Stimulated activated CD4-positive, alpha-beta T cell treated with anti-CD3 and anti-CD28 coated beads, Interleukin-1b, Interleukin-23, amount 100 ng/mL, for 4 hours (primary cell): ENCODE data around the gene SLC15A4.
"Not testable (repeated sequence)": the region's sequence is repeated elsewhere in the genome, so short reads cannot be mapped to it uniquely, and the experiment has no call there.

ENCODE experiments used
- DNase-seq, 2 donors: peaks; one replicate each; pipeline ENCODE4 v3.0.0-alpha.2; 2020; ENCODE audit warnings: low read depth in 2 of 2

Gene SLC15A4

DNA sequence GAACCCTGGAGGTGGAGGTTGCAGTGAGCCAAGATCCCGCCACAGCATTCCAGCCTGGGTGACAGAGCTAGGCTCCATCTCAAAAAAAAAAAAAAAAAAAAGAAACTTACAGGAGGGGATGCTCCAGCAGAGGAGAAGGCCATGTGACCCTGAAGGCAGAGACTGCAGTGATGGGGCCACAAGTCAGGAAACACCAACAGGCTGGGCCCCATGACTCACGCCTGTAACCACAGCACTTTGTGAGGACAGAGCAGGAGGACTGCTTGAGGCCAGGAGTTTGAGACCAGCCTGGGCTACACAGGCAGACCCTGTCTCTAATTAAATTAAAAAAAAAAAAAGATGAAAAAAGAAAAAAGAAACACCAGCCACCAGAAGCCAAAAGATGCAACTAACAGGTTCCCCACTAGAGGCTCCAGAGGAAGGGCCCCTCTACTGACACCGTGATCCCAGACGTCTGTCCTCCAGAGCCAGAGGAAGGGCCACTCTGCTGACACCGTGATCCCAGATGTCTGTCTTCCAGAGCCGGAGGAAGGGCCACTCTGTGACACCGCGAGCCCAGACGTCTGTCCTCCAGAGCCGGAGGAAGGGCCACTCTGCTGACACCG, 20.4 kb upstream of the SLC15A4 start:
- no peak for DNase-seq

DNA sequence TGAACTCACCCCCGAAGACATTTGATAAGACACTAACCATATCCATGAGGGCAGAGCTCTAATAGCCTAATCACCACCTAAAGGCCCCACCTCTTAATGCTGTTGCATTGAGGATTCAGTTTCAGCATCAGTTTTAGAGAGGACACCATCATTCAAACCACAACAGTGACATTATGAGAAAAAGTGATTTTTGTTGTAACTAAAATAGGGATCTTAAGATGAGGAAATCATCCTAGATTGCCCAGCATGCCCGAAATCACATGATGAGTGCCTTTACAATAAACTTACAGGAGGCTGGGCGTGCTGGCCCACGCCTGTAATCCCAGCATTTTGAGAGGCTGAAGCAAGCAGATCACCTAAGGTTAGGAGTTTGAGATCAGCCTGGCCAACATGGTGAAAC, 19.8 kb upstream of the SLC15A4 start:
- DNase-seq, result no peak

DNA sequence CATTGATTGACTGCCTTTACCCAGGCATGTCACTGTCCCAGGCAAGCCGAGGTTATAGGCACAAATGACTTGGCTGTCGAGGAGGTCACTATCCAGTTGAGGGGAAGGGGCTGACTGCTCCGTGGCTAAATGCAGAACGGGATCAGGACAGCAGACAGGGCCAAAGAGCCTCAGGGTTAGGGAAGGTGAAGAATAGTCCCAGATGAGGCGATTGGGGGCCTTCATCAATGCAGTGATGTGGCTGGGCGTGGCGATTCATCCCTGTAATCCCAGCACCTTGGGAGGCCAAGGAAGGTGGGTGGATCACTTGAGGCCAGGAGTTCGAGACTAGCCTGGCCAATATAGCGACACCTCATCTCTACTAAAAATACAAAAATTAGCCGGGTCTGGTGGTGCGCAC, 18.8 kb upstream of the SLC15A4 start:
- no peak for DNase-seq

DNA sequence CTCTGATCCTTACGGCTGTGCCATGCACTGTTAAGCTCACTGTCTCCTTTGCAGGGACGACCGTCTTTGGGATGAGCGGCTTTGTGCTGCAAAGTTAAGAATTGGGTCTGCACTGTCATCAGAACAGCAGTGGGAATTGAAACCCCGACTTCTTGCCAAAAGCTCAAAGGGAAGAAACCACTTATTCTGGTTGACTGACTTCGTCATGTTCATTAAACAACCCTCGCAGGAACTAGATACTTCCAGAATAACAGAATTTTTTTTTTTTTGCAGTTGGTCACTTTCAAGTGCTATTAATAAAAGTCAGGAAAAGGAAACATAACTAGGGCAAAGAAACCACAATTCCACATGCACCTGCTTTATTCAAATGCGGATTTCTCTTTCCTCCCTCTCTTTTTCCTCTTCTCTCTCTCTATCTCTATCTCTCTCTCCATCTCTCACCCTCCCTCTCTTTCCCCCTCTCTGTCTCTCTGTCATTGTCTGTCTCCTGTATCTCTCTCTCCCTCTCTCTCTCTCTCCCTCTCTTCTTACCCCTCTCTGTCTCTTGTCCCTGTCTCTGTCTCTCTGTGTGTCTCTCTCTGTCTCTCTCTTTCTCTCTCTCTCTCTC, 17.2 kb upstream of the SLC15A4 start:
- no peak for DNase-seq

DNA sequence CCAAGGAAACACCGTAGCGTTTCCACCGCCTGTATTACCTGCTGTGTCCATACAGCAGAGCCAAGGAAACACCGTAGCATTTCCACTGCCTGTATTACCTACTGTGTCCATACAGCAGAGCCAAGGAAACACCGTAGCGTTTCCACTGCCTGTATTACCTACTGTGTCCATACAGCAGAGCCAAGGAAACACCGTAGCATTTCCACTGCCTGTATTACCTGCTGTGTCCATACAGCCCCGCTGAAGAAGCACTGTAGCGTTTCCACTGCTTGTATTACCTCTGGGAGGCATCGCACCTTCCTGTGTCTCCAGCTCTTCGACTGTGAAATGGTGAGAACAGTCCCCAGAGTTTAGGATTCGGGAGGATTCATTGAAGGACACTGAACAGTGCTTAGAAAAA, 16.1 kb upstream of the SLC15A4 start:
- DNase-seq, result not testable (repeated sequence)

DNA sequence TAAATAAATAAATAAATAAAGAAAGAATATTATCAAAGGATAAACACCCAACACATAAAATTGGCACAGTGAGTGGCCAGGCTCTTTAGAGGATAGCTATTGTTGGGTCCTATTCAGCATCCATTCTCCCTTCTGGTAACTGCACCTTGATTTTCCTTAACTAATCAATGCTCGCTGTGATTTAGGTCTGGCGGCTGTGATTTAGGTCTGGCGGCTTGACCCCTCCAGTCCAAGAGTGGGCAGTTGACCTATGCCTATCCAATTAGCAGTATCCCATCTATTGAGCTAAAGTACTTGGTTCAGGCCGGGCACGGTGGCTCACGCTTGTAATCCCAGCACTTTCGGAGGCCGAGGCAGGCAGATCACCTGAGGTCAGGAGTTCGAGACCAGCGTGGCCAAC, 9.7 kb upstream of the SLC15A4 start:
- no peak for DNase-seq

DNA sequence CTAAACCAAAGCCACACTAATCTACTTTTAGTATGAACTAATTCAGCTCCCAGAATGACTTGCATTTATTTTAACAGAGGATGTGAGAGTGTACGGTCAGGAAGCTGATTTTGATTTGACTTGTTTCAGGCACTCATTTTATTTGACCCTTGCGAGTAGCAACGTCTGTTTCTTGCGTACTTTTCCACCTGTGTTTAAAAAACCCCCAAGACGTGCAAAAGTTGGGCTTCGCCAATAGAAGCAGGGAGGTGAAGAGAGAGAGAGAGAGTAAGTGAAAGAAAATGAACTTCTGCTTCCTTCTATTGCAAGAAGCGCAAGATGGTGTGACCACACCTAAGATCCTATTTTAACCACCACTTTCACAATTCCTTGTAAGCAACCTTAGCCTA, 6.7 kb upstream of the SLC15A4 start:
- DNase-seq, result no peak

DNA sequence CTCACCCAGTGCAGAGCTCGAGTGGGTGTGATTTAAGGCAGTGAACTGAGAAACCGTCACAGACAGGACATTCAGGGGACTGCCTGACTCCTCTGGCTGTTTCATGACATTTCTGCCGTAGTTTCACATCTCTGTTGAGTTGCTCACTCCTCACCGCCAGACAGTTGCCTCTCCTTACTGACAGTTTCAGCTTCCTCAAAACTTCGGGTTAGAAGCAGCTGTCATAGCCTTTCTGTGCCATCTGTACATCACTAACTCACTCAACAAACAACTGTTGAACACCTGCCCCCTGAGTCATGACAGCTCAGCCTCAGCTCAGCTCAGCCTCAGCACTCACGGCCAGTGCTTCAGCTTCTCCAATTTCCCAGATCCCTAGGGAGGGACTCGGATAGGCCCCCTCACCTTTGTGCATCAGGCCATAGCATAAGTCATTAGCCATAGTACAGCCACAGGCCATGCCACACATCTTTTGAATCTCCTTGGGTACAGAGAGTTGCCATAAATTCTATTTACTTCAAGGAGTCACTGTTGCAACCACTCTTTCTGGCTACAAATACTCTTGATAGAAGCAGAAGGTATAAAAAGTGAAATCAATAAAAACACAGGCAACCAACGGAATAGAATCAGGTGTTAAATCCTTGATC, 6.2 kb upstream of the SLC15A4 start:
- DNase-seq, result no peak

DNA sequence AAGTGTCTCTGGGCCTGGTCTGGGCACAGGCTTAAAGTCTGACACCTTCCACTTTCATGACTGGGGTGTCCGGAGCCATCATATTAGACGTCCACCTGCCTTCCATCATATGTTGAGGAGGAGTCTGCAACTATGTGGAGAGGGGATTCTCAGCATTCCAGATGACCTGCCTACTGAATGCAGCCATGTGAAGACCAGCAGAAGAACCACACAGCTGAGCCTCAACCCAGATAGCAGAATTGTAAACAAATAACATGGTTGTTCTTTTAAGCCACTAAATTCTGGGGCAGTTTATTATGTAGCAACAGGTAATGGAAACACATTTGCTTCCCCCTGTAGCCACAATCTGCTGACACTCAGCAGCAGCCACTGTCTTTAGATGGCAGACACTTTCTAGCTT, 4.0 kb upstream of the SLC15A4 start:
- DNase-seq, result no peak

DNA sequence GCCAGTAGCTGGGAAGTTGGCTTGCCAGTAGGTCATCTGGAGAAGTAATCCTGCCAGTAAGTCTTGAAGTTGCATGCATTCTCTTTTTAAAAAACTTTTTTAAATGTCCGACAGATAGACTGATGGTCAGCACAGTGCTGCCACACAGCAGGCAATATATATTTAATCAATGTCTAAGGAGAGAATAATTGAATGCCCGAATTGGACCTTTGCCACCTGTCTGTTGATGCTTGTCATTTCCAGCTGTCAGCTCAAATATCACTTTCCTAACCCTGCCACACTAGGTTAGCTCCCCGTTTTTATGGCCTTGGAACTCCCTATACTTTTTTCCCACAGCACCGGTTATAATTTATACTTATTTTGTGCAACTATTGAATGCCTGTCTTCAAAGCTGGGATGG, 2.1 kb upstream of the SLC15A4 start:
- no peak for DNase-seq

DNA sequence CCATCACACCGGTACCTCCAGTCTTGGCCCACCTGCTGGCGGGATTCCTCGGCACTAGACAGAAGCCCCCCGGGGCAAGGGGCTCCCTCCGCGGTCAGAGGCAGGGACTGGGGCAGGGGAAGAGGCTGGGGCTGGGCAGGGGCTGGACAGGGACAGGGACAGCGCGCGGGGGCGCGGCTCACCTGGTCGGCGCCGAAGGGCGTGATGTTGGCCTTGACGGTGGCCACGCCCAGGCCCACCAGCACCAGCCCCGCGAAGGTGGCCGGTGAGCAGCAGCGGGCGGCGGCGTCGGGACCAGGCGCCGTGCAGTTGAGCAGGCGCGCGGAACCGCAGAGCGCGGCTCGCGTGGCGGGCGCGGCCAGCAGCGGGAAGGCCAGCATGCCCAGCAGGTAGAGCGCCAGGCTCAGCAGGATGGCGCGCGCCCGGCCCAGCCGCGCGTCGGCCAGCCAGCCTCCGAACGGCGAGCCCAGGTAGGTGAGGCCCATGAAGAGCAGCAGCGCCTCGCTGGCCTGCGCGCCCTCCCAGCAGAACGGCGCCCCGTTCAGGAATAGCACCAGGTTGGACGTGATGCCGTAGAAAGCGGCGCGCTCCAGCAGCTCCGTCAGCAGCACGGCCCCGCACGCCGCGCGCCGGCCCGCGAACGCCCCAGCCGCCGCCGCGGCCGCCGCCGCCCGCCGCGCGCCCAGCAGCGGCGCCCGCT, 392 bp downstream of the SLC15A4 start:
- peak in 1 of 2 donors; percentile 23 for DNase-seq

DNA sequence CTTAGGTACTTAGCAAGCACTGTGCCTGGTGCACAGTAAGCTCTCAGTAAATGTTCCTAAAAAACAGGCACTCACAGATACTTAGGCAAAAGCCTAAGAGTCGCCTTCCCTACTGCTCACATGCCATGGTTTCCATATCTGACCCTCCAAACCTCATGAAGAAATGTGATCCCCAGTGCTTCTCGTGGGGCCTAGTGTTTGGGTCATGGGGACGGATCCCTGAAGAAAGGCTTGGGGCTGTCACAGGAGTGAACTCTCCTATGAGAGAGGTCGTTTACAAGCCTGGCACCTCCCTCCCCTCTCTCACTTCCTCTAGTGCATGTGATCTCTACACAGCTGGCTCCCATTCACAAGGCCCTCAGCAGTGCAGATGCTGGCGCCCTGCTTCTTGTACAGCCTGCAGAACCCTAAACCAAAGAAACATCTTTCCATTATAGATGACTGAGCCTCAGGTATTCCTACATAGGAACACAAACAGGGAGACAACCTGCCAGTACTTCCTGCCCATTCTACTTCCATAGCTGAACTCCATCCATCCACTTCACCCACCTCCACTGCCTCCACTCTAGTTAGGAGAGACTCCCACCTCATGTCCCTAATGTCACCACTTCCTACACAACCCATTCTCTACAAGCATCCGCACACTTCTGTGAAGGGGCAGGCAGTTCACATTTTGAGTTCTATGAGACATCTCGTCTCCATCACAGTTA, 2.9 kb downstream of the SLC15A4 start:
- no peak for DNase-seq

DNA sequence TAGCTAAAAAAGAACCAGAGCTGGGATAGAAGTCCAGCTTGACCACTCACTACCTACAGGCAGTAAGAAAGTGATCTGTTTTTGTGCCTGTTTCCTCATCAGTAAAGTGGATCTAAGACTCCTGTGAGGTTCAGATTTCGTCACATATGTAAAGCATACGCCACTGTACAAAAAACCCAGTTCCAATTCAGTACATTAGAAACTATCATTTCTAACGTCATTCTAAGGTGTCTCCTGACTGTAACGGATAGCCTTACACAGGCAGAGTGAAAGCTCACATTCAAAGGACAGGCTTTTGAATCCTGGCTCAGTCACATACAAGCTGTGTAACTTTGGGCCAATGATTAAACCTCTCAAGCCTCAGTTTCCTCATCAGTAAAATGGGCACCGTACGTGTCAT, 3.5 kb downstream of the SLC15A4 start:
- DNase-seq, result no peak

DNA sequence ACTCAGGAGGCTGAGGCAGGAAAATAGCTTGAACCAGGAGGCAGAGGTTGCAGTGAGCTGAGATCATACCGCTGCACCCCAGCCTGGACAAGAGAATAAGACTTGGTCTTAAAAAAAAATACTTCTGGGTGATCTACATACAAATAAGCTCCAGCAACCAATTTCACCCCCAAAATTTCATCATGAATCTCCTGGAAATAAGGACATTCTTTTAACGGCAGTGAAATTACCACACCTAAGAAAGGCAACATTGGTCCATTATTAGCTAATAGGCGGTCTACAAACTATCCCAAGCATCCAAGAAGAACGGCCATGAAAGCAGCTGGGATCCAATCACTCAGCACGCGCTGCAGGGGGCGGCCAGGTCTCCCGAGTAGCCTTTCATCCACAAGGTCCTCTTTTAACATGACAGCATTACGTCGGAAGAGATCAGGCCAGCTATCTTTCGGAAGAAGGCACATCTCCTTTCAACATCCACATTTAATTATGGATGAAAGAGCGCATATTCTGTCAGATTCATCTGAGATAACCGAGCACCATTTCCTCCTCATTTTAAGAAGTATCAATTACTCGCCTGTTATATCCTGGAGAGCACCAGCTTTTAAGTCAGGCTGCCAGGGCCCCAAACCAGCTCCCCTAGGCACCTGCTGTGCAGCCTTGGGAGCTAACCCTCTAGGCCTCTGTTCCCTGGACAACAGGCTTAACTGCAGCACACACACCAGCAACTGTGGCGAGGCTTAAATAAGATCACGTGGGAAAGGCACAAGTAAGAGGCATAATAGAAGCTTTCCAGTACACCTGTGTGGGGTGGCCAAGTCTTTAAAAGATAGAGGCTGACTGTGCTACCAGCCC, 4.2 kb downstream of the SLC15A4 start:
- no peak for DNase-seq

DNA sequence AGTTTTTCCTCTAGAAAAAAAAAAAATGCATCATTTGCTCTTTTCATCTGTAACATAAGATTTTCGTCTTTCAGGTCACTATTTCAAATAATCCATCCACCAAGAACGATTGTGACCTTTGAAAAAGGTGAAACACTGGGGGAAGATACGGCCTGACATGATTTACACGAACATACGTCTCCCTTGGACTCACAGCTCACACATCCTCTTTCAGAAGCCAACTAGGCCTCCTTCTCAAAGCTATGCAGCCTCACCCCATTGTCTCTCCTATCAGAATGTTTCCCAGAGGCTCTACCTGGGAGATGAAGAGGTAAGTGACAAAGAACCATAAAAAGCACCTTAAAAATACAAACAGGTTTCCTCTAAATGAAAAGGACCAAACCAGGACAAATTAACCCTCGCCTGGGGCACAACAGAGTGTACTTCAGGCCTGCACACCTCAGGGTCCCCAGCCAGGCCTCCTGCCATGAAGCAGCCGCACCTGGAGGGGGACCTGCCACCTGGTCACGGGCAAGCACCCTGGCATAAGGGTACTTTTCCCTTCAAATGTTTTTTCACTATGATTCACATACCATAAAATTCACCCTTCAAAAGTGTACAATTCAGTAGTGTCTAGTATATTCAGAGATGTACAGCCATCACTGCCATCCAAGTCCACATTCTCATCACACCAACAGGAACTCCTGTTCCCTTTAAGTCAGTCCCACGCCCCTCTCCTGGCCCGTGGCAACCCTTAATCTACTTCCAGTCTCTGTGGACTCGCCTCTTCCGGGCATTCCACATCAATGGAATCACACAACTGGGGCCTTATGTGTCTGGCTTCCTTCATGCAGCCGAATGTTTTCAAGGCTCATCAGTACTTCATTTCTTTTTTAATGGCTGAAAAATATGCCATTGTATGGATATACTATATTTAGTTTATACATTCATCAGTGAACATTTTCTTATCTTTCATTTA, 5.4 kb downstream of the SLC15A4 start:
- DNase-seq, result no peak

DNA sequence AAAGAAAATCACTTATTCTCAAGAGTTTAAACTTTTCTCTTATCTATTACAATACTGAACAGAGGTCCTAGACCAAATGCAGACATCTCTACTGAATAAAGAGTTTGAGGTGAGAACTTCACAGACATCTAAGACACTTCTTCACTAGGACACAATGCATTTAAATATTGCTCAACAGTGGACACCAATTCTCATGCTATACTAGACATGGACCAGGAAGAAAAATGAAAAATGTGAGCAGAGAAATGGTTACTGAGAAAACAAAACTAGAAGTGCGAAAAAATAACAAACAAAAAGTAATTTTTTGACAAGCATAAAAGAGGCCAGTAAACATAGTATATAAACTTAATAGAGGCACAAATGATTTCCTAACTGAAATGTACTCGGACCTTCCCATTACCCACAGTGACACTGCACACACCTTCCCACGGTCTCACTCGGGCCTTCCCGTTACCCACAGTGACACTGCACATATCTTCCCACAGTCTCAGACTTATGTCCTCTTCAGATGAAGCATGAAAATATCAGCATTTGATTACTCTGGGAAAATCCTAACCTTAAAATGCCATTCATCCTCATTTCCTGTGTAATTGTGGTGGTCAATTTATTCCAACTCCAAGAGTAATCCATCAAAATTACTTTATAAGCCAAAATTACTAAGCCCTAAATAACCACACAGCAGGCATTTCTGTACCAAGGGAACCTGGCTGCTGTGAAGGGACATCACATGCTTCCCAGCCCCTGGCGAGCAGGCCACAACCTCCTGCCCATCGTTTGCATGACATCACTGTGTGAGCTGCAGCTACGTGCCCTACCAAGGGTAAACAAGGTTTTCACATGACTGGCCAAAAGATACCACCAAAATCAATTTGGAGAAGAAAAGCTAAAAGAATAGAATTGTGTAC, 6.4 kb downstream of the SLC15A4 start:
- DNase-seq, result no peak

DNA sequence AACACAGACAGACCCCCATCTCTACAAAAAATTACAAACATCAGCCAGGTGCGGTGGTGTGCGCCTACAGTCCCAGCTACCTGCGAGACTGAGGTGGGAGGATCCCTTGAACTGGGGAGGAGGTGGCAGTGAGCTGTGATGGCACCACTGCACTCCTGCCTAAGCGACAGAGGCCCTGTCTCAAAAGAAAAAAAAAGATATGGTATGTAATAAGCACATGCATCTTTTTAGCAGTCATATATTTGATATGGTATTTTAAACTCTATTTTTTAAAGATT, 7.2 kb downstream of the SLC15A4 start:
- DNase-seq, result no peak

DNA sequence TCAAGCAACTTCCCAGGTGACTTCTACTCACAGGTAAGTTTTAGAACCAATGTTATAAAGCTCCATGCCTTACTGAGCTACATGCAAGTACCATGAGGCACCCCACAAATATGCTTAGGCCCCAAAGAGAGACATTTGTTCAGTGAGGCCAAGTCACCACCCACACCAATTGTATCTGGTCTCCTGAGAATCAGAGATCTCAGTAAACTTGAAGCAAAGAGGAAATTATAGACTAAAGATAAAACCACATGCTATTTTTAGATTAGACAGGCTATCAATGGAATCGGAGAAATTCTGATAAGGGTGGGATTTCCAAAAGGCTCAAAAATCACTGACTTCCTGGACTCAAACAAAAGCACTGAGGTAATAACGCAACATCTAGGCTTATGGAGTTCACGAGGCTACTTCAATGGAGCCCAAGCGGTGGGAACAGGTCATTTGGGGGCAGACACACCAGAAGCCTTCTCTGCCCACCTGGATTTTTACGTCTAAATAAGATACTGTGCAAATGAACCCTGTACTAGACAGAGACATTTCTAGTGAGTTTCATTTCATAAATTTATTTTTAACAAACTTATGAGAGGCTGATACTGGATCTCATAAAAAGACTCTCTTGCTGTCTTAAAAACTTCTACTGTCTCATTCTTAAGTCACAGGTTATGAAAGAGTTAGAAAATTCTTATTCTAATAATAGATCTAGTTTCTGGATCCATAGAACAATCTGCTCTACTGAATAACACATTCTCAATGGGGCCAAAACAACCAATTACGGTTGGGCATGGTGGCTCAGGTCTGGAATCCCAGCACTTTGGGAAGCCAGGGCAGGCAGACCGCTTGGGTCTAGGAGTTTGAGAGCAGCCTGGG, 7.7 kb downstream of the SLC15A4 start:
- no peak for DNase-seq
